H1 (cell line): ENCODE results near the gene ARHGAP28. TPM values are rescaled to one million over a fixed set of nuclear protein-coding genes. Genes with fewer than 3 reads are reported as not detected.

Experiments
- CTCF ChIA-PET: fragments of 300-600 bp; sonication (Branson Sonifier 250); formaldehyde crosslinking; loops from one replicate; lab custom pipeline; 2021; ENCODE audit not compliant: partially characterized antibody; lab: Charles Lee
- POLR2A ChIA-PET: fragments of 300-600 bp; sonication (Branson Sonifier 250); formaldehyde crosslinking; loops from one replicate; lab custom pipeline; 2021; ENCODE audit warnings: inconsistent platforms; ENCODE audit not compliant: partially characterized antibody; lab: Charles Lee
- DNase-seq, 2 experiments: peaks; one replicate each; pipeline versions ENCODE4 v3.0.0 to v3.0.0-alpha.2; 2010 to 2022; ENCODE audit warnings: low spot score in 2 of 2, low read depth in 1 of 2, mixed read lengths in 1 of 2
- FAIRE-seq: peaks from 2 replicates; lab custom pipeline; 2011; peaks lifted over from hg19 to GRCh38; lab: Jason Lieb, UNC
- H2AFZ ChIP-seq: 2 replicates; pipeline ENCODE4 v1.8.1; 2012; ENCODE audit warnings: low read length, inconsistent platforms
- H2AK5ac ChIP-seq: 2 replicates; pipeline ENCODE4 v1.6.1; 2013; ENCODE audit warnings: low read depth, low read length
- H2BK120ac ChIP-seq: replicated peaks from 2 replicates; pipeline ENCODE3; 2013; ENCODE audit warnings: low read depth, low read length, inconsistent platforms
- H2BK12ac ChIP-seq: 2 replicates; pipeline ENCODE4 v1.6.1; 2013; ENCODE audit warnings: low read depth, low read length
- H2BK15ac ChIP-seq: 2 replicates; pipeline ENCODE4 v1.6.1; 2013; ENCODE audit warnings: low read length
- H2BK20ac ChIP-seq: 2 replicates; pipeline ENCODE4 v1.6.1; 2013; ENCODE audit warnings: low read length
- H2BK5ac ChIP-seq: 2 replicates; pipeline ENCODE4 v1.6.1; 2013; ENCODE audit warnings: low read depth, low read length
- H3K14ac ChIP-seq: 2 replicates; pipeline ENCODE4 v1.6.1; 2013; ENCODE audit warnings: inconsistent platforms; ENCODE audit not compliant: insufficient read length
- H3K18ac ChIP-seq: 2 replicates; pipeline ENCODE4 v1.6.1; 2013; ENCODE audit warnings: low read length; ENCODE audit errors: extremely low read depth
- H3K23ac ChIP-seq: 2 replicates; pipeline ENCODE4 v1.6.1; 2013; ENCODE audit warnings: inconsistent platforms; ENCODE audit not compliant: insufficient read length
- H3K23me2 ChIP-seq: 2 replicates; pipeline ENCODE4 v1.6.1; 2013; ENCODE audit warnings: low read depth, low read length
- H3K27ac ChIP-seq: 2 replicates; pipeline ENCODE4 v1.6.1; 2011; ENCODE audit warnings: low read depth, low read length, inconsistent platforms
- H3K27me3 ChIP-seq, 4 experiments: replicated peaks in 1 of 4; 1 replicate in 1 of 4; 2 replicates in 3 of 4; pipeline versions ENCODE4 v1.6.1 to v1.8.1; 2011 to 2013; ENCODE audit warnings: low read length in 3 of 4, mild to moderate bottlenecking in 3 of 4, inconsistent platforms in 2 of 4, mixed read lengths in 2 of 4, moderate library complexity in 1 of 4; ENCODE audit not compliant: control insufficient read depth in 3 of 4, insufficient read depth in 3 of 4; ENCODE audit errors: extremely low read depth in 1 of 4
- H3K36me3 ChIP-seq, 4 experiments: 2 replicates each; pipeline versions ENCODE4 v1.6.1 to v1.8.1; 2011 to 2013; ENCODE audit warnings: mild to moderate bottlenecking in 4 of 4, low read length in 3 of 4, moderate library complexity in 2 of 4, control low read depth in 1 of 4, inconsistent platforms in 1 of 4; ENCODE audit not compliant: insufficient read depth in 4 of 4, control insufficient read depth in 2 of 4
- H3K4ac ChIP-seq: replicated peaks from 2 replicates; pipeline ENCODE3; 2013; ENCODE audit warnings: low read length, low read depth, mixed read lengths, inconsistent platforms; ENCODE audit not compliant: insufficient read length
- H3K4me1 ChIP-seq, 4 experiments: replicated peaks in 1 of 4; 1 replicate in 1 of 4; 2 replicates in 3 of 4; pipeline versions ENCODE4 v1.6.1 to v1.8.1; 2011 to 2013; ENCODE audit warnings: low read length in 3 of 4, inconsistent platforms in 2 of 4, mixed read lengths in 1 of 4; ENCODE audit not compliant: insufficient read depth in 4 of 4, control insufficient read depth in 3 of 4
- H3K4me2 ChIP-seq, 2 experiments: 2 replicates each; pipeline versions ENCODE4 v1.6.1 to v1.8.1; 2011 to 2013; ENCODE audit warnings: low read depth in 2 of 2, low read length in 2 of 2, control low read depth in 1 of 2, inconsistent platforms in 1 of 2, mild to moderate bottlenecking in 1 of 2; ENCODE audit not compliant: insufficient read depth in 1 of 2
- H3K4me3 ChIP-seq, 4 experiments: fragments of 200-600, 300-600 bp in 1 of 4; sonication (generic), shearing (Covaris generic), sonication (Bioruptor Twin) in 1 of 4; 2 replicates each; pipeline versions ENCODE4 v1.5.1 to v1.8.1; 2011 to 2016; ENCODE audit warnings: low read length in 4 of 4, low read depth in 3 of 4, control low read depth in 2 of 4, inconsistent platforms in 2 of 4, mild to moderate bottlenecking in 2 of 4, mixed read lengths in 1 of 4, moderate library complexity in 1 of 4; ENCODE audit not compliant: insufficient read depth in 2 of 4; ENCODE audit errors: extremely low read depth in 1 of 4
- H3K56ac ChIP-seq: replicated peaks from 2 replicates; pipeline ENCODE3; 2013; ENCODE audit warnings: low read depth, mild to moderate bottlenecking, mixed read lengths, low read length, inconsistent platforms; ENCODE audit not compliant: insufficient read length
- H3K79me1 ChIP-seq: 2 replicates; pipeline ENCODE4 v1.6.1; 2013; ENCODE audit warnings: low read depth, low read length, control low read depth
- H3K79me2 ChIP-seq, 2 experiments: 2 replicates each; pipeline versions ENCODE4 v1.6.1 to v1.8.1; 2012 to 2013; ENCODE audit warnings: low read length in 2 of 2, mild to moderate bottlenecking in 2 of 2, inconsistent platforms in 1 of 2; ENCODE audit not compliant: insufficient read depth in 2 of 2, control insufficient read depth in 1 of 2
- H3K9ac ChIP-seq, 4 experiments: replicated peaks in 1 of 4; 1 replicate in 1 of 4; 2 replicates in 3 of 4; pipeline versions ENCODE4 v1.6.1 to v1.8.1; 2011 to 2013; ENCODE audit warnings: low read depth in 3 of 4, low read length in 3 of 4, control low read depth in 2 of 4, mild to moderate bottlenecking in 2 of 4, moderate library complexity in 2 of 4, inconsistent platforms in 1 of 4; ENCODE audit errors: extremely low read depth in 1 of 4
- H3K9me3 ChIP-seq, 2 experiments: 2 replicates each; pipeline versions ENCODE4 v1.6.1 to v1.8.1; 2012 to 2013; ENCODE audit warnings: mild to moderate bottlenecking in 2 of 2, moderate library complexity in 2 of 2, control low read depth in 1 of 2, inconsistent platforms in 1 of 2, low read depth in 1 of 2, low read length in 1 of 2, mixed read lengths in 1 of 2; ENCODE audit not compliant: insufficient read depth in 2 of 2
- H4K20me1 ChIP-seq, 2 experiments: replicated peaks in 1 of 2; 2 replicates each; pipeline versions ENCODE3 to v1.8.1; 2011 to 2013; ENCODE audit warnings: inconsistent platforms in 2 of 2, low read length in 2 of 2, mild to moderate bottlenecking in 1 of 2; ENCODE audit not compliant: insufficient read depth in 2 of 2, control insufficient read depth in 1 of 2
- H4K5ac ChIP-seq: 2 replicates; pipeline ENCODE4 v1.6.1; 2013; ENCODE audit warnings: low read length, low read depth, mixed read lengths, inconsistent platforms; ENCODE audit not compliant: insufficient read length
- H4K8ac ChIP-seq: 2 replicates; pipeline ENCODE4 v1.8.0; 2013; ENCODE audit warnings: mild to moderate bottlenecking, moderate library complexity, low read length, inconsistent platforms; ENCODE audit not compliant: insufficient read depth; ENCODE audit errors: extremely low read depth
- H4K91ac ChIP-seq: replicated peaks from 2 replicates; pipeline ENCODE3; 2013; ENCODE audit warnings: low read length, mixed read lengths, inconsistent platforms; ENCODE audit not compliant: insufficient read length
- BRCA1 ChIP-seq: IDR thresholded peaks from 2 replicates; pipeline ENCODE4 v1.6.1; 2012; ENCODE audit warnings: low read depth, low read length, improper control_type of control experiment
- E2F6 ChIP-seq: IDR thresholded peaks from 2 replicates; pipeline ENCODE4 v1.6.1; 2012; ENCODE audit warnings: inconsistent platforms
- GTF2F1 ChIP-seq: IDR thresholded peaks from 2 replicates; pipeline ENCODE4 v1.6.1; 2012; ENCODE audit warnings: low read depth, low read length, improper control_type of control experiment, borderline replicate concordance
- KDM1A ChIP-seq: fragments of 200-600, 300-600 bp; sonication (generic); IDR thresholded peaks from 2 replicates; pipeline ENCODE4 v1.7.1; 2016; ENCODE audit warnings: mild to moderate bottlenecking, low read length, borderline replicate concordance
- SUZ12 ChIP-seq: fragments of 200-600 bp; sonication (generic); IDR thresholded peaks from 2 replicates; pipeline ENCODE4 v1.6.1; 2012; ENCODE audit warnings: mild to moderate bottlenecking, inconsistent platforms, low read length, moderate library complexity, mixed read lengths
- whole genome bisulfite sequencing, 2 experiments: shearing (Covaris generic) in 1 of 2; methylation state at CpG; one replicate each; pipeline versions ENCODE4 v1.1.6 to v1.1.7; 2013 to 2015; ENCODE audit warnings: low lambda C conversion rate in 2 of 2, mixed read lengths in 2 of 2, inconsistent platforms in 1 of 2, low coverage in 1 of 2, missing lambda C conversion rate in 1 of 2; ENCODE audit not compliant: insufficient replicate concordance in 2 of 2, insufficient coverage in 1 of 2, insufficient read length in 1 of 2; ENCODE audit errors: extremely low coverage in 1 of 2, missing lambda C conversion rate in 1 of 2; 5-methylcytosine and 5-hydroxymethylcytosine counted together
- polyA plus RNA-seq, 7 experiments: library from polyadenylated mRNA; depleted of rRNA in 3 of 7; stranded (reverse) in 5 of 7; unstranded in 2 of 7; fragments of >200 nt in 5 of 7; fragments of 200-250 nt in 2 of 7; gene quantifications; 1 replicate in 5 of 7; 2 replicates in 1 of 7; 4 replicates in 1 of 7; pipeline versions ENCODE4 v1.2.1 to v1.2.3, GENCODE V29; 2011 to 2013; ENCODE audit warnings: missing spikeins in 2 of 7, mixed read lengths in 2 of 7
- total RNA-seq: library from RNA; stranded (reverse); fragmentation: NEBNext Ultra II Directional; extraction: Animal tissue kit (Norgen Biotek cat#: 25700); gene quantifications from 2 replicates; pipeline ENCODE4 v1.2.1, GENCODE V29; 2021

Gene ARHGAP28
- total and polyA plus RNA-seq, 2 of the 8 experiments (the other 6 are each of a cell fraction or from before 2014, with no cell fraction given): 2.9 to 14.4 TPM

DNA sequence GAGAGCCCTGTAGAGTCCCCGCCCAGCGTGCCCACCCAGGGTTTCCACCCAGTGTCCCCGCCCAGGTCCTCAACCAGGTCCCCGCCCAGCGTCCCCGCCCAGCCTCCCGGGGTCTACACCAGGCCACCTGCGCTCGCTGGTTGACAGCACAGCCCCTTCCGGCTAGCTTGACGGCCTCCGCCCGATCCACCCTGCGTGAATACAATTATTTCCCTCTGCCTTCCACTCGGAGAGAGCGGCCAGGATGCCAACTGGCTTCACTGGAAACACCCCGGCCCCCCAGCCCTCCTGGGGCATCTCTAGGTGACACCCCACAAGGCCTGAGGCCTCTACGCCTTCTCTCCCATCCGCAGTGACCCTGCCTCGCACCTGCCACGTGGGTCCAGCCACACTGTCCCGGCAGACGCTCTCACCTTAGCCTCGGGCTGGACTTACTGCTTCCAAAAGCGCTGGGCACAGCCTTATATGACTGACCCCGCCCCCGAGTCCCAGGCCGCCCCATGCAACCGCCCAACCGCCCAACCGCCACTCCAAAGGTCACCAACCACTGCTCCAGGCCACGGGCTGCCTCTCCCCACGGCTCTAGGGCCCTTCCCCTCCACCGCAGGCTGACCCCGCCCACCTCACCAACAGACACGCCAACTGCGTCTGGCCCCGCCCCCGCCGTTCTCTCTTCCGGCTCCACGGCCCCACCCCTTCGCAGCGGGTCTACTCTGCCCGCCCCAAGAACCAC, 200.0 kb downstream of the ARHGAP28 start:
- H2BK15ac ChIP-seq: no peak overlapping the region
- H4K20me1 ChIP-seq: no peaks in the 10 kb centered on the region
- no peaks in the 10 kb centered on the region for H3K23me2 ChIP-seq
- H3K27me3 ChIP-seq: no peaks in the 10 kb centered on the region
- peak overlapping the region; percentile 68; the same call in 1 of the 2 replicates for H2BK12ac ChIP-seq
- DNase-seq (peak in 1 of 2 experiments; percentile 76), FAIRE-seq (no peak)
- H4K5ac ChIP-seq: no peak overlapping the region
- H3K9me3 ChIP-seq: no peaks in the 10 kb centered on the region
- peak overlapping the region; percentile 85 for H4K8ac ChIP-seq
- ChIA-PET CTCF (interaction anchor here (1.0 to 2.9 kb wide), 2 partner anchors 10 to 19 kb away, joined by 3 to 7 read pairs; no protein-coding TSS in a partner anchor), POLR2A (no interaction called here)
- no peak overlapping the region for H4K91ac ChIP-seq
- H3K79me2 ChIP-seq: no peaks in the 10 kb centered on the region
- H3K14ac ChIP-seq: no peak overlapping the region
- 83% methylated on average over 32 of the region's 45 CpGs; no CpG with 5 or more reads in 1 of the 2 experiments for WGBS, 2 experiments
- no peak overlapping the region for H3K18ac ChIP-seq
- no peak overlapping the region for H3K9ac ChIP-seq
- H3K4ac ChIP-seq: no peak overlapping the region
- H2BK20ac ChIP-seq: no peak overlapping the region
- H2AK5ac ChIP-seq: no peak overlapping the region
- H2AFZ ChIP-seq: no peak overlapping the region
- H3K4me3 ChIP-seq: no peak overlapping the region
- H3K4me1 ChIP-seq: no peaks in the 10 kb centered on the region; a peak in 1 of 7 replicates
- H2BK120ac ChIP-seq: no peak overlapping the region
- H3K23ac ChIP-seq: no peak overlapping the region
- H3K27ac ChIP-seq: no peak overlapping the region
- no peak overlapping the region for H3K4me2 ChIP-seq
- no peaks in the 10 kb centered on the region for H3K79me1 ChIP-seq
- no peak overlapping the region for H3K56ac ChIP-seq
- H2BK5ac ChIP-seq: no peak overlapping the region
- no peaks in the 10 kb centered on the region for H3K36me3 ChIP-seq
- TF ChIP-seq SUZ12 (no peak), GTF2F1 (no peak), BRCA1 (no peak), E2F6 (no peak), KDM1A (no peak)
